Adrenal gland (tissue), 12 donors: ENCODE measurements around the gene F2RL3. TPM values are rescaled to one million over a fixed set of nuclear protein-coding genes. Genes with fewer than 3 reads are reported as not detected.

Experiments used
- DNase-seq, 7 donors: peaks; one replicate each; pipeline ENCODE4 v3.0.0-alpha.2; 2019 to 2020
- H3K27ac ChIP-seq, 5 donors: fragments of 200-600 bp; sonication (generic) in 4 of 5; 1 replicate in 3 of 5; 2 replicates in 2 of 5; pipeline versions ENCODE4 v1.5.1 to v1.8.0; 2016 to 2020; ENCODE audit warnings: mild to moderate bottlenecking in 1 of 5
- H3K27me3 ChIP-seq: fragments of 200-600 bp; 2 replicates; pipeline ENCODE4 v1.8.0; 2021
- H3K36me3 ChIP-seq, 2 donors: fragments of 200-600 bp; replicated peaks in 1 of 2; 1 replicate in 1 of 2; 2 replicates in 1 of 2; pipeline versions ENCODE4 v1.5.1 to v1.8.0; 2018 to 2022
- H3K4me1 ChIP-seq, 2 donors: fragments of 200-600 bp; replicated peaks in 1 of 2; 1 replicate in 1 of 2; 2 replicates in 1 of 2; pipeline versions ENCODE4 v1.5.1 to v1.8.0; 2018 to 2021
- H3K4me3 ChIP-seq, 4 donors: fragments of 200-600 bp; sonication (generic) in 3 of 4; one replicate each; pipeline ENCODE4 v1.5.1; 2016 to 2018
- H3K9me3 ChIP-seq, 3 donors: fragments of 200-600 bp; sonication (generic) in 1 of 3; replicated peaks in 1 of 3; 1 replicate in 2 of 3; 2 replicates in 1 of 3; pipeline versions ENCODE4 v1.5.1 to v1.8.0; 2016 to 2021
- POLR2A ChIP-seq, 2 donors: fragments of 450-650 bp; IDR thresholded peaks; one replicate each; pipeline ENCODE4 v1.6.1; 2017; ENCODE audit warnings: antibody characterized with exemption in 2 of 2, mild to moderate bottlenecking in 2 of 2, moderate library complexity in 1 of 2
- WGBS, 4 donors: extraction: QIAGEN DNeasy Blood & Tissue Kit in 2 of 4; methylation state at CpG; one replicate each; pipeline versions ENCODE4 v1.1.5 to v1.1.7; 2013 to 2017; 5-methylcytosine and 5-hydroxymethylcytosine counted together
- intact Hi-C, 2 donors: fragments of 100-400 bp; cut with DNase I; formaldehyde crosslinking; loops; one replicate each; pipeline versions ENCODE4 v1.14.1 to v1.15.0; 2022 to 2023
- polyA plus RNA-seq, 3 donors: library from polyadenylated mRNA; stranded (reverse); fragments of 200-250 nt in 2 of 3; fragments of 350-450 nt in 1 of 3; fragmentation: Illumina TruSeq in 1 of 3; extraction: RNeasy Lipid Tissue Mini Kit (QIAGEN cat#74804) in 1 of 3; gene quantifications; one replicate each; pipeline ENCODE4 v1.2.3, GENCODE V29; 2013 to 2014
- total RNA-seq, 9 donors: library from RNA; depleted of rRNA in 4 of 9; stranded (reverse); fragments of >200 nt in 4 of 9; fragments of 120-200 nt in 1 of 9; fragmentation: NEBNext Ultra II Directional in 1 of 9; extraction: Animal tissue kit (Norgen Biotek cat#: 25700) in 1 of 9; gene quantifications; one replicate each; pipeline versions ENCODE4 v1.1.0 to v1.2.4, GENCODE V29; 2013 to 2023
- TF ChIP-seq, protein P1 (sequence below), 6 experiments: fragments of 450-650 bp in 4 of 6; fragments of 200-600 bp in 2 of 6; sonication (generic) in 1 of 6; IDR thresholded peaks; 1 replicate in 5 of 6; 2 replicates in 1 of 6; pipeline versions ENCODE4 v1.5.1 to v1.8.0; 2016 to 2021; ENCODE audit warnings: antibody characterized with exemption in 6 of 6, mild to moderate bottlenecking in 2 of 6, moderate library complexity in 1 of 6
- donor health status: healthy with polysubstance abuse.
- donor health status: Bipolar disorder and iron deficiency.
- donor health status: DM: yes; HTN: yes; CAD: no.
- donor health status: DM: no; HTN: no; CAD: no.
- donor health status: DM: no; HTN: no; CAD: no.
- donor health status: DM: yes; HTN: yes; CAD: no.

Gene F2RL3
- total and polyA plus RNA-seq, 12 donors = 0.17 to 3.8 (median 2.2) TPM

DNA sequence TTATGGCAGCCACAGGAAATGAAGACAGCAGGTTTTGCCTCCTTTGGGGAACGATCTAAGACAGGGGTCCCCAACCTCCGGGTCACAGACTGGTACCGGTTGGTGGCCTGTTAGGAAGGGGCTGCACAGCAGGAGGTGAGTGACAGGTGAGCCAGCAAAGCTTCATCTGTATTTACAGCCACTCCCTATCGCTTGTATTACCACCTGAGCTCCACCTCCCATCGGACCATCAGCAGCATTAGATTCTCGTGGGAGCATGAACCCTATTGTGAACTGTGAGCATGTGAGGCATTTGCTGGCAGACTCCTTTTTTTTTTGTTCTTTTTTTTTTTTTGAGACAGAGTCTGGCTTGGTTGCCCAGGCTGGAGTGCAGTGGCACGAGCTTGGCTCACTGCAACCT lies 22.2 kb downstream of the F2RL3 start:
- no peak for DNase-seq
- Histone ChIP-seq H3K36me3 (no peaks in the 10 kb centered on the region), H3K4me1 (no peaks in the 10 kb centered on the region), H3K9me3 (peaks cover 0 to 4% (median 0%) of the 10 kb centered on the region in 3 donors), H3K4me3 (no peak overlapping the region), H3K27ac (no peak overlapping the region), H3K27me3 (no peaks in the 10 kb centered on the region)
- TF ChIP-seq, protein P1, sequence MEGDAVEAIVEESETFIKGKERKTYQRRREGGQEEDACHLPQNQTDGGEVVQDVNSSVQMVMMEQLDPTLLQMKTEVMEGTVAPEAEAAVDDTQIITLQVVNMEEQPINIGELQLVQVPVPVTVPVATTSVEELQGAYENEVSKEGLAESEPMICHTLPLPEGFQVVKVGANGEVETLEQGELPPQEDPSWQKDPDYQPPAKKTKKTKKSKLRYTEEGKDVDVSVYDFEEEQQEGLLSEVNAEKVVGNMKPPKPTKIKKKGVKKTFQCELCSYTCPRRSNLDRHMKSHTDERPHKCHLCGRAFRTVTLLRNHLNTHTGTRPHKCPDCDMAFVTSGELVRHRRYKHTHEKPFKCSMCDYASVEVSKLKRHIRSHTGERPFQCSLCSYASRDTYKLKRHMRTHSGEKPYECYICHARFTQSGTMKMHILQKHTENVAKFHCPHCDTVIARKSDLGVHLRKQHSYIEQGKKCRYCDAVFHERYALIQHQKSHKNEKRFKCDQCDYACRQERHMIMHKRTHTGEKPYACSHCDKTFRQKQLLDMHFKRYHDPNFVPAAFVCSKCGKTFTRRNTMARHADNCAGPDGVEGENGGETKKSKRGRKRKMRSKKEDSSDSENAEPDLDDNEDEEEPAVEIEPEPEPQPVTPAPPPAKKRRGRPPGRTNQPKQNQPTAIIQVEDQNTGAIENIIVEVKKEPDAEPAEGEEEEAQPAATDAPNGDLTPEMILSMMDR (IDR thresholded peaks at IDR 0.05) = no peak
- no peak for TF ChIP-seq POLR2A (IDR thresholded peaks at IDR 0.05)
- intact Hi-C loops = no loop called here
- WGBS, 4 donors = 81 to 91% (median 87%) methylated on average over 7 of the region's 7 CpGs

DNA sequence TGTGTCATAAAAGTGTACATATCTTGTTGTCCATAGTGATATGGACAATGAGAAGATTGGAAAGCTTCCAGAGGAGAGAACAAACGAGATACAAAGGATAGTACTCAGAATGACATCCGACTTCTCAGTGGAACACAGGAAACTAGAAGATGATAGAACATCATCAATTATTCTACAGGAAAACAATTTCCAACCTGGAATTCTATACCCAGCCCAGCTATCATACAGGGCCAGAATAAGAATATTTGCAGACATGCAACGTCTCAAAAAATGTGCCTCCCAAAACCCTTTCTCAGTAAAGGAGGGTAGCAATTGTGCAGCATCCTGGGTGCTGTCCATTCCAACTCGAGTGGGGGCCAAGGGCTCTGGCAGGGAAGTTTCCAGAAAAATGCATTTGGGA lies 24.0 kb downstream of the F2RL3 start:
- DNase-seq = no peak
- Histone ChIP-seq H3K36me3 (no peaks in the 10 kb centered on the region), H3K27me3 (no peaks in the 10 kb centered on the region), H3K27ac (no peak overlapping the region), H3K9me3 (peaks cover 0 to 4% (median 0%) of the 10 kb centered on the region in 3 donors), H3K4me3 (no peak overlapping the region), H3K4me1 (no peaks in the 10 kb centered on the region)
- 63 to 80% (median 71%) methylated on average over 4 of the region's 4 CpGs for WGBS, 4 donors
- TF ChIP-seq POLR2A (IDR thresholded peaks at IDR 0.05) = no peak
- TF ChIP-seq, protein P1 (IDR thresholded peaks at IDR 0.05) = no peak
- intact Hi-C loops = no loop called here

DNA sequence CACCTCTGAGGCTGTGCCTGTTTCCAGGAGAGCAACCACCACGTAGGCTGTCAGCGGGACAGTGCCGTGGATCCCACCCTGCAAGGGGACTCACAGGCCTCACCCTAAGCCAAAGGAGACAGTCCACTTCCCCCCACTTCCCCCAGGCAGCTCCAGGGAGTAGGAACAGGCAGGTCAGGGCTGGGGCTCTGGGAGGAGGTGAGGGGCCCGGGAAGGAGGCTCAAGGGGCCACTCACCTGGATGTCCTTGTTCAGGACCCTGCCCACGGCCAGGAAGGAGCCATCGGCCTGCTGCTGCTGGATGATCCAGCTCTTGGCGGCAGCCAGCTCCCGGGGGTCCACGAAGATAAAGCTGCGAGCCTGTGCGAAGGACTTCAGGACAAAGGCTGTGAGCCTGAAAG lies 25.6 kb downstream of the F2RL3 start:
- WGBS, 4 donors = 86 to 91% (median 90%) methylated on average over 1 to 11 of the region's 11 CpGs
- TF ChIP-seq POLR2A (IDR thresholded peaks at IDR 0.05) = no peak
- TF ChIP-seq, protein P1 (IDR thresholded peaks at IDR 0.05) = no peak
- Histone ChIP-seq H3K4me3 (no peak overlapping the region), H3K27ac (no peak overlapping the region), H3K9me3 (peaks cover 0 to 4% (median 0%) of the 10 kb centered on the region in 3 donors), H3K36me3 (no peaks in the 10 kb centered on the region), H3K27me3 (no peaks in the 10 kb centered on the region), H3K4me1 (no peaks in the 10 kb centered on the region)
- intact Hi-C loops = no loop called here
- no peak for DNase-seq

DNA sequence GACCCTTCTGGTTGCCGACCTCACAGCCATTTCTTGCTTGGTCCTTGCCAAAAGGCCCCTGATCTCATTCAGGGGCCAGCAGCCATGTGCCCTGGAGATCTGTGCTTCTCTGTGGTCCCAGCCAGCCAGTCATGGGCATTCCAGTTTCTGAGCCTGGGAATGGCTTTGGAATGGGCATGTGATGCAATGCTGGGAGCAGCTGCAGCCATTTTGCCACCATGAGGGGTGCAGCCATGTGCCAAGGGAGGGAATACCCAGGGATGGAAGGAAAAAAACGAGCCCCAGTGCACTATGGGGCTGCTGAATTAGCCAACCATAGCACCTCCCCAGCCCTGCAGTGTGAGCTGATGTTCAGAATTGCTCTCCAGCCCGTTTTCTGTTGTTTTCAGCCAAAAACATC lies 26.3 kb downstream of the F2RL3 start:
- Histone ChIP-seq H3K27ac (no peak overlapping the region), H3K4me1 (no peaks in the 10 kb centered on the region), H3K27me3 (no peaks in the 10 kb centered on the region), H3K4me3 (no peak overlapping the region), H3K36me3 (no peaks in the 10 kb centered on the region), H3K9me3 (peaks cover 0 to 4% (median 0%) of the 10 kb centered on the region in 3 donors)
- DNase-seq = no peak
- TF ChIP-seq, protein P1 (IDR thresholded peaks at IDR 0.05) = no peak
- TF ChIP-seq POLR2A (IDR thresholded peaks at IDR 0.05) = no peak
- intact Hi-C loops = no loop called here
- WGBS, 4 donors = 53 to 74% (median 68%) methylated on average over 2 to 3 of the region's 3 CpGs
